NCI-H128 (cell line): Measurements from ENCODE around the gene SEBOX.

Experiments used
- DNase-seq: peaks from one replicate; lab custom pipeline; 2025; ENCODE audit not compliant: unreplicated experiment; lab: John Stamatoyannopoulos, UW

Gene SEBOX

GRCh38 chr17:28364665-28365363 lies at the start of gene SEBOX:
TSS of gene SEBOX (minus strand) at chr17:28365199. CDS start at chr17:28365151, 48 bp downstream.
- no peak for DNase-seq

- no peak for DNase-seq
Measured at GRCh38 chr17:28413804-28414203, 48.8 kb upstream of the SEBOX start.

- no peak for DNase-seq
Measured at GRCh38 chr17:28412099-28412498, 47.1 kb upstream of the SEBOX start.

- DNase-seq = no peak
Measured at GRCh38 chr17:28407974-28408306, 42.9 kb upstream of the SEBOX start.

GRCh38 chr17:28407130-28407973 lies 42.4 kb upstream of the SEBOX start:
- no peak for DNase-seq

- DNase-seq = no peak
Measured at GRCh38 chr17:28406473-28406814, 41.4 kb upstream of the SEBOX start.

GRCh38 chr17:28405632-28406472 lies 40.9 kb upstream of the SEBOX start, which contains the start of gene SLC46A1:
TSS of gene SLC46A1 (minus strand) at chr17:28406212. CDS start at chr17:28406114, 98 bp downstream.
- DNase-seq = no peak

- DNase-seq = no peak
Measured at GRCh38 chr17:28404812-28405570, 40.0 kb upstream of the SEBOX start.

- no peak for DNase-seq
Measured at GRCh38 chr17:28404461-28404811, 39.4 kb upstream of the SEBOX start.

GRCh38 chr17:28404007-28404406 lies 39.0 kb upstream of the SEBOX start:
- DNase-seq = no peak

- no peak for DNase-seq
Measured at GRCh38 chr17:28402844-28403243, 37.8 kb upstream of the SEBOX start.

- no peak for DNase-seq
Measured at GRCh38 chr17:28402224-28402630, 37.2 kb upstream of the SEBOX start.

- no peak for DNase-seq
Measured at GRCh38 chr17:28399808-28400207, 34.8 kb upstream of the SEBOX start.

GRCh38 chr17:28398280-28398981 lies 33.4 kb upstream of the SEBOX start:
- no peak for DNase-seq

- DNase-seq = no peak
Measured at GRCh38 chr17:28397687-28398279, 32.8 kb upstream of the SEBOX start.

- DNase-seq = no peak
Measured at GRCh38 chr17:28397275-28397674, 32.3 kb upstream of the SEBOX start.

- no peak for DNase-seq
Measured at GRCh38 chr17:28396635-28397239, 31.7 kb upstream of the SEBOX start.

- DNase-seq = no peak
Measured at GRCh38 chr17:28395968-28396367, 31.0 kb upstream of the SEBOX start.

- DNase-seq = no peak
Measured at GRCh38 chr17:28395426-28395825, 30.4 kb upstream of the SEBOX start.
